ENCODE measurements around the gene UIMC1.

GRCh38 chr5:176995122-176995490 is 11.5 kb downstream of the UIMC1 start:
- TF ChIP-seq CTCF (IDR thresholded peaks at IDR 0.05; ENCODE audit: poor library complexity), result no peak
- TF ChIP-seq EZH2 (IDR thresholded peaks at IDR 0.05; ENCODE audit: borderline replicate concordance), result no peak
- no peak for TF ChIP-seq EZH2phosphoT487 (IDR thresholded peaks at IDR 0.05; ENCODE audit: low read depth, severe bottlenecking, unreplicated experiment)
